ENCODE measurements around the gene CASP9. TPM values are rescaled to one million over a fixed set of nuclear protein-coding genes. Genes with fewer than 3 reads are reported as not detected.
"Not testable (repeated sequence)": the region's sequence is repeated elsewhere in the genome, so short reads cannot be mapped to it uniquely, and the experiment has no call there.

CASP9 gene
- polyA plus RNA-seq, 2 donors = 10.3 to 10.4 TPM

GRCh38 chr1:15486844-15487610 lies 37.0 kb downstream of the CASP9 start:
- H3K9me3 ChIP-seq (ENCODE audit: control insufficient read depth in 2 of 2, insufficient read depth in 1 of 2, low read depth in 1 of 2, low read length in 1 of 2); H3K27me3 ChIP-seq (ENCODE audit: control insufficient read depth in 1 of 2, insufficient read depth in 2 of 2, low read length in 2 of 2); H3K27ac ChIP-seq (ENCODE audit: low read depth in 2 of 2, low read length in 1 of 2); H3K4me1 ChIP-seq (ENCODE audit: control insufficient read depth in 2 of 2, insufficient read depth in 2 of 2, low read length in 1 of 2); H3K36me3 ChIP-seq (ENCODE audit: control insufficient read depth in 2 of 2, insufficient read depth in 2 of 2, low read length in 1 of 2); H3K4me3 ChIP-seq (ENCODE audit: low read depth in 1 of 2, low read length in 2 of 2): not testable (repeated sequence)
- WGBS, 2 donors = 83 to 88% methylated on average over 17 of the region's 17 CpGs

GRCh38 chr1:15485636-15486035 lies 38.4 kb downstream of the CASP9 start:
- Histone ChIP-seq H3K4me3 (ENCODE audit: low read depth in 1 of 2, low read length in 2 of 2) (no peak overlapping the region), H3K36me3 (ENCODE audit: control insufficient read depth in 2 of 2, insufficient read depth in 2 of 2, low read length in 1 of 2) (no peaks in the 10 kb centered on the region), H3K27ac (ENCODE audit: low read depth in 2 of 2, low read length in 1 of 2) (no peak overlapping the region), H3K9me3 (ENCODE audit: control insufficient read depth in 2 of 2, insufficient read depth in 1 of 2, low read depth in 1 of 2, low read length in 1 of 2) (no peaks in the 10 kb centered on the region), H3K27me3 (ENCODE audit: control insufficient read depth in 1 of 2, insufficient read depth in 2 of 2, low read length in 2 of 2) (no peaks in the 10 kb centered on the region), H3K4me1 (ENCODE audit: control insufficient read depth in 2 of 2, insufficient read depth in 2 of 2, low read length in 1 of 2) (no peaks in the 10 kb centered on the region)
- WGBS, 2 donors = 81 to 95% methylated on average over 6 of the region's 6 CpGs

- not testable (repeated sequence) for H3K9me3 ChIP-seq (ENCODE audit: control insufficient read depth in 2 of 2, insufficient read depth in 1 of 2, low read depth in 1 of 2, low read length in 1 of 2); H3K4me1 ChIP-seq (ENCODE audit: control insufficient read depth in 2 of 2, insufficient read depth in 2 of 2, low read length in 1 of 2); H3K27me3 ChIP-seq (ENCODE audit: control insufficient read depth in 1 of 2, insufficient read depth in 2 of 2, low read length in 2 of 2); H3K4me3 ChIP-seq (ENCODE audit: low read depth in 1 of 2, low read length in 2 of 2); H3K36me3 ChIP-seq (ENCODE audit: control insufficient read depth in 2 of 2, insufficient read depth in 2 of 2, low read length in 1 of 2); H3K27ac ChIP-seq (ENCODE audit: low read depth in 2 of 2, low read length in 1 of 2)
- WGBS, 2 donors = 90 to 93% methylated on average over 6 of the region's 6 CpGs
These were observed 39.6 kb downstream of the CASP9 start for GRCh38 chr1:15484443-15484842.

GRCh38 chr1:15483971-15484370 lies 40.0 kb downstream of the CASP9 start:
- H3K9me3 ChIP-seq (ENCODE audit: control insufficient read depth in 2 of 2, insufficient read depth in 1 of 2, low read depth in 1 of 2, low read length in 1 of 2) = no peaks in the 10 kb centered on the region
- H3K27ac ChIP-seq (ENCODE audit: low read depth in 2 of 2, low read length in 1 of 2) = no peak overlapping the region
- no peaks in the 10 kb centered on the region for H3K36me3 ChIP-seq (ENCODE audit: control insufficient read depth in 2 of 2, insufficient read depth in 2 of 2, low read length in 1 of 2)
- 88 to 89% methylated on average over 2 of the region's 2 CpGs for WGBS, 2 donors
- H3K27me3 ChIP-seq (ENCODE audit: control insufficient read depth in 1 of 2, insufficient read depth in 2 of 2, low read length in 2 of 2) = no peaks in the 10 kb centered on the region
- no peak overlapping the region for H3K4me3 ChIP-seq (ENCODE audit: low read depth in 1 of 2, low read length in 2 of 2)
- H3K4me1 ChIP-seq (ENCODE audit: control insufficient read depth in 2 of 2, insufficient read depth in 2 of 2, low read length in 1 of 2) = peaks cover 0 to 3% of the 10 kb centered on the region in 2 donors

- H3K4me3 ChIP-seq (ENCODE audit: low read depth in 1 of 2, low read length in 2 of 2); H3K4me1 ChIP-seq (ENCODE audit: control insufficient read depth in 2 of 2, insufficient read depth in 2 of 2, low read length in 1 of 2); H3K36me3 ChIP-seq (ENCODE audit: control insufficient read depth in 2 of 2, insufficient read depth in 2 of 2, low read length in 1 of 2); H3K9me3 ChIP-seq (ENCODE audit: control insufficient read depth in 2 of 2, insufficient read depth in 1 of 2, low read depth in 1 of 2, low read length in 1 of 2); H3K27me3 ChIP-seq (ENCODE audit: control insufficient read depth in 1 of 2, insufficient read depth in 2 of 2, low read length in 2 of 2); H3K27ac ChIP-seq (ENCODE audit: low read depth in 2 of 2, low read length in 1 of 2): not testable (repeated sequence)
- 57 to 70% methylated on average over 13 to 15 of the region's 16 CpGs for WGBS, 2 donors
These were observed 41.0 kb downstream of the CASP9 start for GRCh38 chr1:15482983-15483543.

GRCh38 chr1:15482455-15482854 lies 41.6 kb downstream of the CASP9 start:
- H3K4me3 ChIP-seq (ENCODE audit: low read depth in 1 of 2, low read length in 2 of 2); H3K27me3 ChIP-seq (ENCODE audit: control insufficient read depth in 1 of 2, insufficient read depth in 2 of 2, low read length in 2 of 2); H3K36me3 ChIP-seq (ENCODE audit: control insufficient read depth in 2 of 2, insufficient read depth in 2 of 2, low read length in 1 of 2); H3K4me1 ChIP-seq (ENCODE audit: control insufficient read depth in 2 of 2, insufficient read depth in 2 of 2, low read length in 1 of 2); H3K9me3 ChIP-seq (ENCODE audit: control insufficient read depth in 2 of 2, insufficient read depth in 1 of 2, low read depth in 1 of 2, low read length in 1 of 2); H3K27ac ChIP-seq (ENCODE audit: low read depth in 2 of 2, low read length in 1 of 2): not testable (repeated sequence)
- WGBS, 2 donors = 70 to 85% methylated on average over 6 of the region's 6 CpGs

- 85 to 94% methylated on average over 11 of the region's 11 CpGs for WGBS, 2 donors
- Histone ChIP-seq H3K9me3 (ENCODE audit: control insufficient read depth in 2 of 2, insufficient read depth in 1 of 2, low read depth in 1 of 2, low read length in 1 of 2) (no peaks in the 10 kb centered on the region), H3K27me3 (ENCODE audit: control insufficient read depth in 1 of 2, insufficient read depth in 2 of 2, low read length in 2 of 2) (no peaks in the 10 kb centered on the region), H3K4me1 (ENCODE audit: control insufficient read depth in 2 of 2, insufficient read depth in 2 of 2, low read length in 1 of 2) (peaks cover 0 to 3% of the 10 kb centered on the region in 2 donors), H3K27ac (ENCODE audit: low read depth in 2 of 2, low read length in 1 of 2) (no peak overlapping the region), H3K36me3 (ENCODE audit: control insufficient read depth in 2 of 2, insufficient read depth in 2 of 2, low read length in 1 of 2) (no peaks in the 10 kb centered on the region), H3K4me3 (ENCODE audit: low read depth in 1 of 2, low read length in 2 of 2) (no peak overlapping the region)
These were observed 44.2 kb downstream of the CASP9 start for GRCh38 chr1:15479654-15480347.

- Histone ChIP-seq H3K9me3 (ENCODE audit: control insufficient read depth in 2 of 2, insufficient read depth in 1 of 2, low read depth in 1 of 2, low read length in 1 of 2) (no peaks in the 10 kb centered on the region), H3K27me3 (ENCODE audit: control insufficient read depth in 1 of 2, insufficient read depth in 2 of 2, low read length in 2 of 2) (no peaks in the 10 kb centered on the region), H3K27ac (ENCODE audit: low read depth in 2 of 2, low read length in 1 of 2) (no peak overlapping the region), H3K4me1 (ENCODE audit: control insufficient read depth in 2 of 2, insufficient read depth in 2 of 2, low read length in 1 of 2) (peaks cover 0 to 3% of the 10 kb centered on the region in 2 donors), H3K36me3 (ENCODE audit: control insufficient read depth in 2 of 2, insufficient read depth in 2 of 2, low read length in 1 of 2) (no peaks in the 10 kb centered on the region), H3K4me3 (ENCODE audit: low read depth in 1 of 2, low read length in 2 of 2) (no peak overlapping the region)
- 78 to 91% methylated on average over 5 of the region's 5 CpGs for WGBS, 2 donors
These were observed 46.3 kb downstream of the CASP9 start for GRCh38 chr1:15477646-15478212.

- Histone ChIP-seq H3K9me3 (ENCODE audit: control insufficient read depth in 2 of 2, insufficient read depth in 1 of 2, low read depth in 1 of 2, low read length in 1 of 2) (no peaks in the 10 kb centered on the region), H3K27me3 (ENCODE audit: control insufficient read depth in 1 of 2, insufficient read depth in 2 of 2, low read length in 2 of 2) (no peaks in the 10 kb centered on the region), H3K36me3 (ENCODE audit: control insufficient read depth in 2 of 2, insufficient read depth in 2 of 2, low read length in 1 of 2) (no peaks in the 10 kb centered on the region), H3K4me3 (ENCODE audit: low read depth in 1 of 2, low read length in 2 of 2) (no peak overlapping the region), H3K27ac (ENCODE audit: low read depth in 2 of 2, low read length in 1 of 2) (no peak overlapping the region), H3K4me1 (ENCODE audit: control insufficient read depth in 2 of 2, insufficient read depth in 2 of 2, low read length in 1 of 2) (peaks cover 0 to 3% of the 10 kb centered on the region in 2 donors)
- 73 to 96% methylated on average over 3 of the region's 3 CpGs for WGBS, 2 donors
These were observed 47.1 kb downstream of the CASP9 start for GRCh38 chr1:15476927-15477326.
